ENCODE measurements around the gene LRRC4B. TPM values are rescaled to one million over a fixed set of nuclear protein-coding genes. Genes with fewer than 3 reads are reported as not detected.

Gene LRRC4B
- total RNA-seq, 1 experiment from 2014 or later = 3.8 TPM

DNA sequence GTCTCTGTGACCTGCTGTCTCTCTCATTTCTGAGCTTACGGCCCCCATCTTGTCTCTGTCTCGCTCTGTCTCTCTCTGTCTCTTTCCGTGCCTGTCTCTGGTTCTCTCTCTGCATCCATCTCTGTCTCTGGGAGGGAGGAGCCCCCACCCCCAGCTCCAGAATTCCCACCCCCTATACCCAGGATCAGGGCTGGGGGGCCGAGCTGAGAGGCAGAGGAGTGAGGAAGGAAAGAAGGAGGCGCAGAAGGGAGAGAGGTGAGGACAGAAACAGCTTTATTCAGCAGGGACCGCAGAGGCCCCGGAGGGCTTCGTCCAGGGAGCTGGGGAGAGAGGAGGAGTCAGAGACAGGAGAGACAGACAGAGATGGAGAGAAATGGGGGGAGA is 71.2 kb downstream of the LRRC4B start:
- H3K4me1 Mint-ChIP-seq = peaks cover 6 to 16% of the 10 kb centered on the region in 2 experiments
- no peak overlapping the region for H3K23ac ChIP-seq (ENCODE audit: insufficient read length, low read depth, low read length)
- no peaks in the 10 kb centered on the region for H3K9me3 ChIP-seq (ENCODE audit: control insufficient read depth, low read depth, low read length)
- no peak overlapping the region for H2BK12ac ChIP-seq (ENCODE audit: insufficient read length, low read depth, low read length)
- H4K91ac ChIP-seq (ENCODE audit: insufficient read length, low read depth, low read length) = no peak overlapping the region
- H3K14ac ChIP-seq (ENCODE audit: insufficient read depth, low read length) = no peak overlapping the region
- H3K79me1 ChIP-seq (ENCODE audit: insufficient read depth, low read depth, low read length, poor library complexity, severe bottlenecking) = no peaks in the 10 kb centered on the region
- no peaks in the 10 kb centered on the region for H3K9me3 Mint-ChIP-seq
- no peak overlapping the region for H3K27ac ChIP-seq (ENCODE audit: insufficient read length, low read depth, low read length)
- peaks cover under 1% of the 10 kb centered on the region; the same call in 1 of the 2 replicates for H3K4me1 ChIP-seq (ENCODE audit: insufficient read depth, low read length)
- H3T11ph ChIP-seq (ENCODE audit: low read length) = no peak overlapping the region
- no CpG with 5 or more reads among the region's 8 CpGs for WGBS (ENCODE audit: extremely low coverage, insufficient read length, low lambda C conversion rate)
- H2BK5ac ChIP-seq (ENCODE audit: insufficient read length, low read length) = no peak overlapping the region
- TF ChIP-seq, protein P1, sequence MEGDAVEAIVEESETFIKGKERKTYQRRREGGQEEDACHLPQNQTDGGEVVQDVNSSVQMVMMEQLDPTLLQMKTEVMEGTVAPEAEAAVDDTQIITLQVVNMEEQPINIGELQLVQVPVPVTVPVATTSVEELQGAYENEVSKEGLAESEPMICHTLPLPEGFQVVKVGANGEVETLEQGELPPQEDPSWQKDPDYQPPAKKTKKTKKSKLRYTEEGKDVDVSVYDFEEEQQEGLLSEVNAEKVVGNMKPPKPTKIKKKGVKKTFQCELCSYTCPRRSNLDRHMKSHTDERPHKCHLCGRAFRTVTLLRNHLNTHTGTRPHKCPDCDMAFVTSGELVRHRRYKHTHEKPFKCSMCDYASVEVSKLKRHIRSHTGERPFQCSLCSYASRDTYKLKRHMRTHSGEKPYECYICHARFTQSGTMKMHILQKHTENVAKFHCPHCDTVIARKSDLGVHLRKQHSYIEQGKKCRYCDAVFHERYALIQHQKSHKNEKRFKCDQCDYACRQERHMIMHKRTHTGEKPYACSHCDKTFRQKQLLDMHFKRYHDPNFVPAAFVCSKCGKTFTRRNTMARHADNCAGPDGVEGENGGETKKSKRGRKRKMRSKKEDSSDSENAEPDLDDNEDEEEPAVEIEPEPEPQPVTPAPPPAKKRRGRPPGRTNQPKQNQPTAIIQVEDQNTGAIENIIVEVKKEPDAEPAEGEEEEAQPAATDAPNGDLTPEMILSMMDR (conservative IDR thresholded peaks at IDR 0.05) = no peak
- no peak overlapping the region for H2BK120ac ChIP-seq (ENCODE audit: low read depth, low read length, poor library complexity, severe bottlenecking)
- H3K56ac ChIP-seq (ENCODE audit: insufficient read length, low read depth, low read length) = no peak overlapping the region
- no peak overlapping the region for H2AFZ ChIP-seq (ENCODE audit: low read length)
- no peak overlapping the region for H3K27ac Mint-ChIP-seq
- H2BK20ac ChIP-seq (ENCODE audit: low read depth, low read length, poor library complexity, severe bottlenecking) = no peak overlapping the region
- no peak overlapping the region for H3K4me2 ChIP-seq (ENCODE audit: insufficient read depth, insufficient read length, low read length)
- H2AK5ac ChIP-seq (ENCODE audit: insufficient read length, low read length) = no peak overlapping the region
- no peak overlapping the region for H3K4ac ChIP-seq (ENCODE audit: low read depth, low read length)
- peaks cover 54% of the 10 kb centered on the region for H3K27me3 Mint-ChIP-seq (ENCODE audit: low read depth)
- H3K18ac ChIP-seq (ENCODE audit: insufficient read length, low read depth, low read length) = no peak overlapping the region
- no peak overlapping the region for H4K5ac ChIP-seq (ENCODE audit: insufficient read length, low read depth, low read length)
- H2BK15ac ChIP-seq (ENCODE audit: low read depth, low read length) = no peak overlapping the region
- H3K23me2 ChIP-seq (ENCODE audit: insufficient read length, low read depth, low read length, poor library complexity, severe bottlenecking) = peaks cover 8% of the 10 kb centered on the region
- no peak overlapping the region for H4K8ac ChIP-seq (replicated peaks; ENCODE audit: insufficient read length, low read depth, low read length)
- peaks cover 30% of the 10 kb centered on the region; the same call in 1 of the 2 replicates for H3K27me3 ChIP-seq (ENCODE audit: insufficient read depth, low read length)
- H3K79me2 ChIP-seq (ENCODE audit: insufficient read depth, low read length) = no peaks in the 10 kb centered on the region
- no peaks in the 10 kb centered on the region; a peak in 3 of 7 replicates for H3K36me3 Mint-ChIP-seq (ENCODE audit: insufficient read depth in 1 of 3, low read depth in 3 of 3)
- H3K9ac ChIP-seq (ENCODE audit: extremely low read depth, insufficient read length, low read length) = no peak overlapping the region
- H4K20me1 ChIP-seq (ENCODE audit: control insufficient read depth, insufficient read depth, insufficient read length) = no peaks in the 10 kb centered on the region
- peak overlapping the region in 1 of 2 experiments; percentile 8; a peak in 2 of 5 replicates for H3K4me3 Mint-ChIP-seq
- DNase-seq = no peak
